HEK293T (cell line): ENCODE results near the gene TIMP1.

ENCODE experiments used
- BHLHE40 ChIP-seq: fragments of 450-650 bp; IDR thresholded peaks from 2 replicates; pipeline ENCODE4 v1.6.1; 2016; ENCODE audit warnings: mild to moderate bottlenecking, moderate library complexity, borderline replicate concordance
- FOXA1 ChIP-seq: fragments of 450-650 bp; IDR thresholded peaks from 2 replicates; pipeline ENCODE4 v1.6.1; 2016; ENCODE audit warnings: mild to moderate bottlenecking
- FOXK2 ChIP-seq: fragments of 450-650 bp; IDR thresholded peaks from 2 replicates; pipeline ENCODE4 v1.6.1; 2016; ENCODE audit warnings: mild to moderate bottlenecking
- FOXM1 ChIP-seq: fragments of 450-650 bp; IDR thresholded peaks from 2 replicates; pipeline ENCODE4 v1.6.1; 2017; ENCODE audit warnings: mild to moderate bottlenecking, borderline replicate concordance
- NFRKB ChIP-seq: fragments of 450-650 bp; IDR thresholded peaks from 2 replicates; pipeline ENCODE4 v1.6.1; 2016; ENCODE audit warnings: mild to moderate bottlenecking, moderate library complexity
- TARDBP ChIP-seq: fragments of 450-650 bp; IDR thresholded peaks from 2 replicates; pipeline ENCODE4 v1.6.1; 2016

DNA sequence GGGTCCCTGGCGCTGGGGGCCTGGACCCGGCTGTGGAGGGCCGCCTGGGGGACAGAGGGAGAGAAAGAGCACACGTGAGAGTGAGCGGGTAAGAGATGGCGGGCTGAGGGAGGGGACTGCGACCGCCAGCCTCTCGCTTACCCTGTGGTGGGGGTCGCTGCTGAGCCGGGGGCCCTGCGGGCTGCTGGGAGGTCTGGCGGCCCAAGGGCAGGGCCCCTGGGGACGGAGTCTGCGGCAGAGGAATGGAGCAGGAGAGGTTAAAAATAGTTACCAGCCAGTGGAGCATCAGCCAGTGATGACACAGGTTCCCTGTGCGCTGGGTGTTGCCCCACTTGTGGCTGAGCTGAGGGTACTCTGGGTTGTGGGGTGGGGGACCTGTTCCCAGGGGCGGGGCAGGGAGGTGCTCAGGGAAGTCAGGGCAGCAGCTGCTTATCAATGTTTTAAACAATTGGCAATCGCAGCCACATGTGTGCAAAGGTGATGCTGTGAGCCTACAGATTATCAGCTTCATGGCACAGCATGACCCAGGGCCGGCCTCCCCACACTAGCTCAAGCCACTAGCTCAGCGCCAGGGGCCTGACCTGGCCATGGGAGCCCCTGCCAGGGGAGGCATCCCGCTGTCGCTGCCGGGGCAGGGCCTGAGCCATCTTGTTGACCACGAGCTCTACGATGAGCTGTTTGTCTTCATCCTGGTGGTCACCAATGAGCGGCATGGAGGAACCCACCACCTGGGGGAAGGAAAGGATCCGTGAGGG is 7.5 kb upstream of the TIMP1 start:
- TF ChIP-seq TARDBP = no peak
- no peak for TF ChIP-seq NFRKB
- TF ChIP-seq FOXK2 = no peak
- TF ChIP-seq BHLHE40 = no peak
- TF ChIP-seq FOXA1 = no peak
- no peak for TF ChIP-seq FOXM1
